GM21717 (cell line): ENCODE measurements around the gene ETS1.
"Not testable (repeated sequence)": the region's sequence is repeated elsewhere in the genome, so short reads cannot be mapped to it uniquely, and the experiment has no call there.

Source experiments
- ATAC-seq: cut with Tn5 transposase; IDR thresholded peaks from one replicate; pipeline ENCODE4 v1.9.1; 2021; ENCODE audit warnings: mild to moderate bottlenecking, moderate library complexity; ENCODE audit not compliant: unreplicated experiment

The ETS1 gene

GRCh38 chr11:128448981-128449713 lies 138.2 kb downstream of the ETS1 start:
- ATAC-seq = no peak

DNA sequence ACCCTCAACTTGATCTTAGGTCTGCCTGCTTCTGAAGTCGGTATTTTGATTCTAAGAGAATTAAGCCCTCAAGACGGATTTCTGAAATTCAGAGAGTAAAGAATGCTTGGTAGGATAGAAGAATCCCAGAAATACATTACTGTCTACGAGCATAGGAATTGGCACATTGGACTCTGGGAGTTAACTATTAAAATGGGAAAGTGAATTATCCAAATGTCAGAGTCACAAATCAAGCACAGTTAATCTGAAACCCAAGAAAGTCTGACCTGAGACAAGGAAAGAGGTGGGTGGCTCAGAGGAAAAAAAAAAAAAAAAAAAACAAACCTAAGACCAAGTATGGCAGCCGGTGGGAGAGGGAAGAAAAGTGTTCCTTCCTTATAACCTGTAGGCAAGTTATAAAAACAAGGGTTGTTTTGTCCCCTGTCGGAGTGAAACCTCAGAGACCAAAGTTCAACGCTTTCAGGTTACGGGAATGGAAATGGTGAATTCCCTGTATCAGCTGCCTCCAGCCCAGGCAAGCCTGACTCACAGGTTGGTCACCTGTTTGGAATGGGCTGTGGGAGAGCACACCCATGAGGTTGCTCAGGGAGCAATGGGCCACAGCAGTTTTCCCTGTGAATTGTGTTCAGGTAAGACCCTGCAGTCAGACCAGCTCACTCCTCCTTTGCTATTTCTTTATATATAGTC lies 139.0 kb downstream of the ETS1 start:
- no peak for ATAC-seq

DNA sequence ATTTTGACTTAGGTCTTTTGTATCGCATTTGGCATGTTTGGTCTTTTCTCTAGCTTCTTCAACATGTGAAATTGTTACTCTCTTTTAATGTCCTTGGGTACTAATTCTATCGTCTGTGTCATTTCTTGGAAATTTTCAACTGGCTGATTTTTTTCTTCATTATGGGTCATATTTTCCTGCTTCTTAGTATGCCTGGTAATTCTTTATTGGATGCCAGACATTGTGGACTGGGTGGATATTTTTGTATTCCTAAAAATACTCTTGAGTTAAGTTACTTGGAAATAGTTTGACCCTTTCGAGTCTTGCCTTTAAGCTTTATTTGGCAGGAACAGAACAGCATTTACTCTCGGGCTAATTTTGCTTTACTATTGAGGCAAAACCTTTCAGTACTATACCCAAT lies 140.1 kb downstream of the ETS1 start:
- no peak for ATAC-seq

DNA sequence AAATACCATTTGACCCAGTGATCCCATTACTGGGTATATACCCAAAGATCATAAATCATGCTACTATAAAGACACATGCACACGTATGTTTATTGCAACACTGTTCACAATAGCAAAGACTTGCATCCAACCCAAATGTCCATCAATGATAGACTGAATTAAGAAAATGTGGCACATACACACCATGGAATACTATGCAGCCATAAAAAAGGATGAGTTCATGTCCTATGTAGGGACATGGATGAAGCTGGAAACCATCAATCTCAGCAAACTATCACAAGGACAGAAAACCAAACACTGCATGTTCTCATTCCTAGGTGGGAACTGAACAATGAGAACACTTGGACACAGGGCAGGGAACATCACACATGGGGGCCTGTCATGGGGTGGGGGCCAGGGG lies 141.4 kb downstream of the ETS1 start:
- ATAC-seq = not testable (repeated sequence)

- ATAC-seq = no peak
These were observed 150.2 kb downstream of the ETS1 start for GRCh38 chr11:128437136-128437535.

DNA sequence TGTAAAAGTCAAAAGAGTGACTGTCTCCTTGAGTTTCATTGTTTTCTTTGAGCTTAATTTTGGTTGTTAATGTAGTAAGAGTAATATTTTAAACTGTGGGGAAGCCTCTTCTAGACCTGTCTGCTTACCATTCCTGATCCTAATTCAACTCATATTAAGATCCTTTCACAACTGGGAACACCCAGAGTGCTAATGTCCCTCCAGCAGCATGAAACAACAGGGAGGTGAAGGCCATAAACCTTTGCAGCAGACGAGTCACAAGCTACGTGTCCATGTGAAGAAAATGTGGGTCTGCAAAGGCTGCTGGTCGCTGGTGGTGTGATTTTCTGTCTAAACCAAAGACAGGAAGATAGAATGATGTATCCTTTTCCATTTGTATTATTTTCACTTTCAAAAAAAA lies 152.5 kb downstream of the ETS1 start:
- no peak for ATAC-seq

DNA sequence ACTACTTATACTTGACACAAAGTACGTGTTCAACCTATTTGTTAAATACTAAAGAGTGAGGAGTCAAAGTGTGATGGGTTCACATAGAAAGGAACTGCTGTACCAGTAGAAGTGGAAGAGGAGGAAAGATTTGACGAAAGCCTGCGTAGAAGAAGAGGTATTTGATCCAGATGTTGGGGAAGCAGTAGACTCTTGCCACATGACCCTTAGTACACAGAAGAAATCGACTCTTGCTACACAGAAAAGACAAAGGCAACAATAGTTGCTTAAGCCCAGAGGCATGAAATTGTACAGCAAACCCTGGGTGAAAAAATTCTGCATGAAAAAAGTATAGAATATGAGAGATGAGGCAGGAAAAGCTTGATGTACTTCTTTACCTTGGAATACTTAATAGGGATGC lies 152.9 kb downstream of the ETS1 start:
- no peak for ATAC-seq

GRCh38 chr11:128432926-128433325 lies 154.4 kb downstream of the ETS1 start:
- ATAC-seq = no peak

DNA sequence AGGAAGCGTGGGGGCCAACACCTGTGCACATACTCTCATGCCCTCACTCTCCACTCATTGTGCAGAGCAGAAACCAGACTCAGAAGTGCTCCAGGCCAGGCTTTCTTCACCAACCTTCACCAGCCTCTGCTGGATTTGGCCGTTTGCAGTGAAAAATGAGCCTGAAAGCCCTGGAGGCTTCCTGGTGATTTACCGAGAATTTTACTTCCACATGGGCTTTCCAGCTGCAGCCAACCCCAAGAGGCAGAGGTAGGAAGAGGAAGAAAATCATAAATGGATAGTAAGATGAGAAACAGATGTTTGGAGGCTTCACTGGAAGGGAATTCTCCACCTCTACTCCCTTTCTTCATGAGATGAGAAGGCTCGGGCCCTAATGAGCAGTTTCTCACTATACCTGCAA lies 155.4 kb downstream of the ETS1 start:
- no peak for ATAC-seq

DNA sequence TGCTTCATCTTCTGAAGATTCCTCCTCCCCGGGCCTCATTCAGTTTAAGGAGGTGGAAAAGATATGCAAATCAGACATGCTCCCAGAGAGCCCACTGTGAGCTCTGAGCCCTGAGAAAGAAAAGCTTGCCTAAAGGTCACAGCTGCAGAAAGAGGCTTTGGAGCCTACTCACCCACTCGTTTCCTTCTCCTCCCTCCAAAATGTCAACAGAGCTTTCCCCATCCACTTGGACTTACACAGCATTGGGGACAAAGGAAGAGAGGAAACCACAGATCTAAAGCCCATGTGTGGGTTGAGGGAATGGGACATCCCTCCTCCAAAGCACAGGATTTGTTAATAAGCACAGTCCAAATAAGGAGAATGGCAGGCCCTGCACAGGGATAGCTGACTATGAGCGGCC lies 158.4 kb downstream of the ETS1 start:
- no peak for ATAC-seq

- ATAC-seq = no peak
These were observed 162.5 kb downstream of the ETS1 start for GRCh38 chr11:128424851-128425285.

GRCh38 chr11:128424271-128424711 lies 163.1 kb downstream of the ETS1 start:
- no peak for ATAC-seq

GRCh38 chr11:128422576-128423370 lies 164.6 kb downstream of the ETS1 start:
- ATAC-seq = no peak

GRCh38 chr11:128421577-128422330 lies 165.6 kb downstream of the ETS1 start:
- ATAC-seq = no peak

- ATAC-seq = no peak
These were observed 166.4 kb downstream of the ETS1 start for GRCh38 chr11:128420951-128421350.

DNA sequence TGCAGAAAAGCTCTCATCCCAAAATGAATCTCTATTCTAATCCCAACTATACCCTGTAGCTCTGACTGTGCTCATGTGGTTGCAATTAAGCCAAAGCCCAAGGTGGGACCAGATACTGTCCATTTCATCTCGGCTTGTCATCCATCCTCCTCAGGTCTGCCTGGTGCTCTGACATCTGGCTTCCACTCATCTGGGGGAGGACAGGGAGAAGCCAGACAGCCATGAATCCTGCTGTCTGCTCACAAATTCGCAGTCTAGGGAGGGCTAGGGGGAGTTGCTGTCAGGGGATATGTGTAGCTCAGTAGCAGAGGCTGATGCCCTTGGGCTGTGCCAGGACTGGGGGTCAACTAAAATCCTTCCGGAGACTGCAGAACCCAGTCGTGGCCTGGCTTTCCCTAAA lies 167.1 kb downstream of the ETS1 start:
- ATAC-seq = no peak

DNA sequence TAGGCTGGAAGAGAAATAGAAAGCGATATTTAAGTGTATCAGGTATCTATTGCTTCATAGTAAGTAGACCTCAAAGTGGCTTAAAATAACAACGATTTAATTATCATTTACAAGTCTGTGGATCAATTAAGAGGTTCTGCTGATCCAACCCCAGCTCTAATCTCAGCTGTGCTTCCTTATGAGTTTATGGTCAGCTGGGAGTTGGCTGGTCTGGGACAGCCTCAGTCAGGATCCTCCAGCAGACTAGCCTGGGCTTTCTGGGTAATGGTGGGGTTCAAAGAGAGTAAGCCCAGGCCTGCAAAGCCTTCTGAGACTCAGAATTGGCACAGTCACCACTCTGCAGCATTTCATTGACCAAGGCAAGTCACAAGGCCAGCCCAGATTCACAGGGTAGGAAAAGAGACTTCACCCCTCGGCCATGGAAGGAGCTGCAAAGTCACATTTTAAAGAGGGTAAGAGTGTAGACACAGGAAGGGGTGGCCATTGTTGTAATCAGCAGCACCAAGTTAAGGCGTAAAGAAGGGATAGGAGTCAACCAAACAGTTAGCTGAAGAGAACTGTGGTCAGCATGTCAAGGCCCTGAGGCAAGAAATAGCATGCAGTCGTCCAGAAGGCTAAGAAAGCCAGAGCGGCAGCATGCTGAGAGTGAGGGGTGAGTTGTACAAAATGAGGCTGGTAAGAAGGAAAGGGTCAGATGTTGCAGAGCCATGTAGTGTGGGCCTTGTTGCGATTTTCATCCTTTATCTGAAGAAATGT lies 168.2 kb downstream of the ETS1 start:
- ATAC-seq = no peak

- ATAC-seq = no peak
These were observed 169.6 kb downstream of the ETS1 start for GRCh38 chr11:128417607-128418324.

DNA sequence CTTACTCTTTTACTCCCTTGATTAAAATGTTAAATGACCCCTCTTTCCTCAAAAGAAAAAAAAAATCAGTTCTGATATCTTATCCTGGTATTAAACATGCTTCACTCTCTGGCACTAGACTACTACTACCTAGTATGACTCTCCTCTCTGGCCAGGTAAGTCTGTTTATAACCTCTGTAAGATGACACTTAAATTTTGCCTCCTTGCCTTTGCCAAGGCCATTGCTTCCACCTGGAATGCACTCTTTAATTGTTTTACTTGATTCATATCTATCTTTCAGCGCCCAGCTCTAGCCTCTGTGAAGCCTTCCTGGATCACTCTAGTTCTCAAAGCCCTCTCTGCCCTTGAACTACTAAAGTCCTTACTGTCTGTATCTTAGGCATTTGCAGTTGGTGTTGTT lies 170.4 kb downstream of the ETS1 start:
- ATAC-seq = no peak

DNA sequence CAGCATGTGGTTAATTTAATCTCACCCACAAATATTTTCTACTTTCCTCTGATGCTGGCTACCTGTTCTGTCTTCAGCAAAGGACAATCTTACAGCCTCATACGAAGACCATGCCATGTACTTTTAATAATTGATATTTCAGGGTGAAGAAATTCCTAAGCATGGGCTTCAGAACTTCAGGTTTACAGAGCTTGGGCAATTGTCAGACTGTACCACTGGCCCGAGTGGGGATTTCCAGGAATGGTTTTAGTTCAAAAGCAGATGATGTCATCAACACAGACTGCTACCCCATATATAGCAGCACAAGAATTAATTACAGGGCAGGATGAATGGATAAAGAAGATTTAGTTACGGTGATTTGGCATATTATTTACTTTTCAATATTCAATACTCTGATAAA lies 171.8 kb downstream of the ETS1 start:
- no peak for ATAC-seq
